HG03108 (cell line): ENCODE measurements around the gene FAIM.
"Not testable (repeated sequence)": the region's sequence is repeated elsewhere in the genome, so short reads cannot be mapped to it uniquely, and the experiment has no call there.

ENCODE experiments used
- ATAC-seq: cut with Tn5 transposase; IDR thresholded peaks from one replicate; pipeline ENCODE4 v1.9.1; 2021; ENCODE audit warnings: moderate library complexity; ENCODE audit not compliant: unreplicated experiment

Gene FAIM

GRCh38 chr3:138600100-138600745 lies 8.3 kb upstream of the FAIM start:
- no peak for ATAC-seq

- ATAC-seq = not testable (repeated sequence)
Measured at GRCh38 chr3:138601661-138602060, 6.9 kb upstream of the FAIM start.

GRCh38 chr3:138604106-138604595 lies 4.4 kb upstream of the FAIM start:
- ATAC-seq = not testable (repeated sequence)

- no peak for ATAC-seq
Measured at GRCh38 chr3:138609898-138610266, 1.3 kb downstream of the FAIM start.

GRCh38 chr3:138615462-138615861 lies 6.9 kb downstream of the FAIM start:
- ATAC-seq = no peak

GRCh38 chr3:138620431-138620830 lies 11.9 kb downstream of the FAIM start:
- no peak for ATAC-seq

- no peak for ATAC-seq
Measured at GRCh38 chr3:138624518-138624917, 15.9 kb downstream of the FAIM start.

- no peak for ATAC-seq
Measured at GRCh38 chr3:138625707-138626365, 17.3 kb downstream of the FAIM start.

- no peak for ATAC-seq
Measured at GRCh38 chr3:138629526-138629925, 21.0 kb downstream of the FAIM start.

GRCh38 chr3:138638641-138639040 lies 30.1 kb downstream of the FAIM start:
- no peak for ATAC-seq

- ATAC-seq = no peak
Measured at GRCh38 chr3:138640537-138640936, 32.0 kb downstream of the FAIM start.

GRCh38 chr3:138642226-138642926 lies 33.8 kb downstream of the FAIM start:
- no peak for ATAC-seq

- ATAC-seq = no peak
Measured at GRCh38 chr3:138642927-138643253, 34.3 kb downstream of the FAIM start.

GRCh38 chr3:138646008-138646407 lies 37.4 kb downstream of the FAIM start:
- ATAC-seq = no peak

GRCh38 chr3:138646513-138646912 lies 37.9 kb downstream of the FAIM start:
- no peak for ATAC-seq

- no peak for ATAC-seq
Measured at GRCh38 chr3:138649134-138649533, 40.6 kb downstream of the FAIM start.

GRCh38 chr3:138653567-138653966 lies 45.0 kb downstream of the FAIM start:
- no peak for ATAC-seq

- ATAC-seq = no peak
Measured at GRCh38 chr3:138657508-138657907, 48.9 kb downstream of the FAIM start.

- ATAC-seq = no peak
Measured at GRCh38 chr3:138668107-138668506, 59.5 kb downstream of the FAIM start.

- no peak for ATAC-seq
Measured at GRCh38 chr3:138670407-138670806, 61.8 kb downstream of the FAIM start.

GRCh38 chr3:138673641-138674530 lies 65.3 kb downstream of the FAIM start:
- no peak for ATAC-seq
